ENCODE measurements around the gene FBLN5. TPM values are rescaled to one million over a fixed set of nuclear protein-coding genes. Genes with fewer than 3 reads are reported as not detected.
A peak's percentile ranks its signal among the peaks of the same experiment; 100 is the strongest.

FBLN5 gene
- total RNA-seq, 1 experiment from 2014 or later = 0.90 TPM

GRCh38 chr14:91861091-91861490 is 86.4 kb downstream of the FBLN5 start:
- peaks cover 17% of the 10 kb centered on the region for H3K4me1 Mint-ChIP-seq (ENCODE audit: low read depth, unreplicated experiment)
- TF ChIP-seq, protein P1, sequence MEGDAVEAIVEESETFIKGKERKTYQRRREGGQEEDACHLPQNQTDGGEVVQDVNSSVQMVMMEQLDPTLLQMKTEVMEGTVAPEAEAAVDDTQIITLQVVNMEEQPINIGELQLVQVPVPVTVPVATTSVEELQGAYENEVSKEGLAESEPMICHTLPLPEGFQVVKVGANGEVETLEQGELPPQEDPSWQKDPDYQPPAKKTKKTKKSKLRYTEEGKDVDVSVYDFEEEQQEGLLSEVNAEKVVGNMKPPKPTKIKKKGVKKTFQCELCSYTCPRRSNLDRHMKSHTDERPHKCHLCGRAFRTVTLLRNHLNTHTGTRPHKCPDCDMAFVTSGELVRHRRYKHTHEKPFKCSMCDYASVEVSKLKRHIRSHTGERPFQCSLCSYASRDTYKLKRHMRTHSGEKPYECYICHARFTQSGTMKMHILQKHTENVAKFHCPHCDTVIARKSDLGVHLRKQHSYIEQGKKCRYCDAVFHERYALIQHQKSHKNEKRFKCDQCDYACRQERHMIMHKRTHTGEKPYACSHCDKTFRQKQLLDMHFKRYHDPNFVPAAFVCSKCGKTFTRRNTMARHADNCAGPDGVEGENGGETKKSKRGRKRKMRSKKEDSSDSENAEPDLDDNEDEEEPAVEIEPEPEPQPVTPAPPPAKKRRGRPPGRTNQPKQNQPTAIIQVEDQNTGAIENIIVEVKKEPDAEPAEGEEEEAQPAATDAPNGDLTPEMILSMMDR (IDR thresholded peaks at IDR 0.05; ENCODE audit: unreplicated experiment) = no peak
- H3K4me3 Mint-ChIP-seq (ENCODE audit: low read depth, unreplicated experiment) = no peak overlapping the region
- CTCF ChIA-PET = no interaction called here
- H3K36me3 Mint-ChIP-seq (ENCODE audit: insufficient read depth, unreplicated experiment) = no peaks in the 10 kb centered on the region
- intact Hi-C loops (cut with micrococcal nuclease; ENCODE audit: unreplicated experiment) = no loop called here
- no peak for DNase-seq
- H3K27me3 Mint-ChIP-seq (ENCODE audit: unreplicated experiment) = no peaks in the 10 kb centered on the region
- no peak overlapping the region for H3K27ac Mint-ChIP-seq (ENCODE audit: unreplicated experiment)
- H3K9me3 Mint-ChIP-seq (ENCODE audit: low read depth, unreplicated experiment) = no peaks in the 10 kb centered on the region
- no TSS peak for BruUV-seq (replicated peaks)

DNA sequence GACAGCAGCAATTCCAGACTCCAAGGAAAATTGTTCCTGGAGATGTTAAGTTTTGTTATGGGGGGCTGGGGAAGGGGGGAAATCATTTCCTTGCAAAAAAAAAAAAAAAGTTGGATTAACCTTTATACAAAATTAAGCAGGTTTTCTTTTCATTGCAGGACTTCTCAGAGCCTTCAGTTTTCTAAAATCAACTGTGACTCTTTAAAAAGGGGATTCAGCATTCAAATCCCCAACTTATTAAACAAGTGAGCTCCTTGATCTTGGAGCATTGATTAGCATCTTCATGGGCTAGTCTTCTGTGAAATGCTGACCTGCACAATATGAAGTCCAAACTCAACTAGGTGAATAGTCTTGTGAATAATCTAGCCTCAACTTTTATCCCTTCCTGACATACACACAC is 87.3 kb downstream of the FBLN5 start:
- H3K4me3 Mint-ChIP-seq (ENCODE audit: low read depth, unreplicated experiment) = no peak overlapping the region
- TF ChIP-seq, protein P1 (IDR thresholded peaks at IDR 0.05; ENCODE audit: unreplicated experiment) = no peak
- no peak overlapping the region for H3K27ac Mint-ChIP-seq (ENCODE audit: unreplicated experiment)
- peaks cover 17% of the 10 kb centered on the region for H3K4me1 Mint-ChIP-seq (ENCODE audit: low read depth, unreplicated experiment)
- H3K27me3 Mint-ChIP-seq (ENCODE audit: unreplicated experiment) = peaks cover 1% of the 10 kb centered on the region
- no peaks in the 10 kb centered on the region for H3K36me3 Mint-ChIP-seq (ENCODE audit: insufficient read depth, unreplicated experiment)
- intact Hi-C loops (cut with micrococcal nuclease; ENCODE audit: unreplicated experiment) = no loop called here
- no TSS peak for BruUV-seq (replicated peaks)
- DNase-seq = no peak
- CTCF ChIA-PET = no interaction called here
- H3K9me3 Mint-ChIP-seq (ENCODE audit: low read depth, unreplicated experiment) = no peaks in the 10 kb centered on the region

GRCh38 chr14:91858536-91859275 is 88.8 kb downstream of the FBLN5 start:
- Mint-ChIP-seq H3K4me3 (ENCODE audit: low read depth, unreplicated experiment) (no peak overlapping the region), H3K27ac (ENCODE audit: unreplicated experiment) (peak overlapping the region; percentile 58), H3K27me3 (ENCODE audit: unreplicated experiment) (peaks cover 11% of the 10 kb centered on the region), H3K9me3 (ENCODE audit: low read depth, unreplicated experiment) (no peaks in the 10 kb centered on the region), H3K4me1 (ENCODE audit: low read depth, unreplicated experiment) (peaks cover 17% of the 10 kb centered on the region), H3K36me3 (ENCODE audit: insufficient read depth, unreplicated experiment) (no peaks in the 10 kb centered on the region)
- DNase-seq = peak; percentile 63
- TF ChIP-seq, protein P1 (IDR thresholded peaks at IDR 0.05; ENCODE audit: unreplicated experiment) = no peak
- CTCF ChIA-PET = interaction anchor here (0.6 to 1.9 kb wide), 8 partner anchors 13 to 326 kb away, joined by 4 to 19 read pairs (median 4); no protein-coding TSS in a partner anchor
- intact Hi-C loops (cut with micrococcal nuclease; ENCODE audit: unreplicated experiment) = loop anchor here (5.0 kb wide), 1 partner anchor 206 kb away; no protein-coding TSS in a partner anchor
- BruUV-seq (replicated peaks) = no TSS peak

DNA sequence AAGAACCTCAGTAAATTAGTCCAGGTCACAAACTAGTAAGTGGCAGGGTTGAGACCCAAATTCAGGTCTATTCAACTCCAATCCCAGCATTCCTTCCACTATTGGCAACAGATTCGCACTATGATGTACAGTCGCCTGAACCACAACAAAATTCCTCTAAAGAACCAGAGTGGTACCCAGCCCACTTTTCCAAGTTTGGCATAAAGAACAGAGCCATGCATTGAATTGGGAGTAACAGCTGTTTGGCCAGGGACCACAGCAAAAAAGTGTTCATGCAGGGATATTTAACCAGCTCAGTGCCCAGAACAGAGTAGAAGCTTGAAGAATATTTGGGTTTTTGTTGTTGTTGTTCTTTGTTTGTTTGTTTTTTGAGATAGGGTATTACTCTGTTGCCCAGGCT is 89.9 kb downstream of the FBLN5 start:
- intact Hi-C loops (cut with micrococcal nuclease; ENCODE audit: unreplicated experiment) = loop anchor here (5.0 kb wide), 1 partner anchor 205 kb away; no protein-coding TSS in a partner anchor
- H3K27ac Mint-ChIP-seq (ENCODE audit: unreplicated experiment) = no peak overlapping the region

More for the DNA sequence above, 89.9 kb downstream of the FBLN5 start:
- H3K9me3 Mint-ChIP-seq (ENCODE audit: low read depth, unreplicated experiment) = no peaks in the 10 kb centered on the region
- peaks cover 11% of the 10 kb centered on the region for H3K27me3 Mint-ChIP-seq (ENCODE audit: unreplicated experiment)
- TF ChIP-seq, protein P1 (IDR thresholded peaks at IDR 0.05; ENCODE audit: unreplicated experiment) = no peak
- CTCF ChIA-PET = interaction anchor here (1.3 to 1.9 kb wide), 3 partner anchors 12 to 53 kb away, joined by 4 to 19 read pairs (median 5); no protein-coding TSS in a partner anchor
- H3K4me3 Mint-ChIP-seq (ENCODE audit: low read depth, unreplicated experiment) = no peak overlapping the region
- peaks cover 17% of the 10 kb centered on the region for H3K4me1 Mint-ChIP-seq (ENCODE audit: low read depth, unreplicated experiment)
- no peaks in the 10 kb centered on the region for H3K36me3 Mint-ChIP-seq (ENCODE audit: insufficient read depth, unreplicated experiment)
- no TSS peak for BruUV-seq (replicated peaks)
- DNase-seq = no peak

Measured in Calu3 (cell line).